Transverse colon (tissue), 4 donors: Measurements from ENCODE around the gene MEF2A. TPM values are rescaled to one million over a fixed set of nuclear protein-coding genes. Genes with fewer than 3 reads are reported as not detected.

Source experiments
- DNase-seq: peaks from one replicate; pipeline ENCODE4 v3.0.0-alpha.2; 2019
- H3K27ac ChIP-seq, 4 donors: fragments of 200-600 bp; sonication (generic); 2 replicates each; pipeline ENCODE4 v1.5.1; 2016 to 2018; ENCODE audit warnings: inconsistent platforms in 4 of 4
- H3K27me3 ChIP-seq: fragments of 200-600 bp; sonication (generic); 2 replicates; pipeline ENCODE4 v1.5.1; 2017; ENCODE audit warnings: inconsistent platforms
- H3K36me3 ChIP-seq, 4 donors: fragments of 200-600 bp; sonication (generic); 2 replicates each; pipeline ENCODE4 v1.5.1; 2017 to 2019; ENCODE audit warnings: inconsistent platforms in 4 of 4
- H3K4me1 ChIP-seq, 4 donors: fragments of 200-600 bp; sonication (generic); 2 replicates each; pipeline ENCODE4 v1.5.1; 2017 to 2020; ENCODE audit warnings: inconsistent platforms in 4 of 4
- H3K4me3 ChIP-seq, 4 donors: fragments of 200-600 bp; sonication (generic); 1 replicate in 1 of 4; 2 replicates in 3 of 4; pipeline versions ENCODE4 v1.5.1 to v1.6.1; 2017 to 2019; ENCODE audit warnings: inconsistent platforms in 4 of 4
- H3K9me3 ChIP-seq, 2 donors: fragments of 200-600 bp; sonication (generic); 2 replicates each; pipeline ENCODE4 v1.5.1; 2017 to 2019; ENCODE audit warnings: inconsistent platforms in 2 of 2
- CTCF ChIP-seq, 5 experiments: fragments of 200-600 bp in 3 of 5; fragments of 450-650 bp in 2 of 5; sonication (generic) in 3 of 5; IDR thresholded peaks; 1 replicate in 2 of 5; 2 replicates in 3 of 5; pipeline ENCODE4 v1.5.1; 2016 to 2017; ENCODE audit warnings: antibody characterized with exemption in 5 of 5, inconsistent platforms in 3 of 5, mild to moderate bottlenecking in 2 of 5, moderate library complexity in 1 of 5
- EP300 ChIP-seq: sonication (generic); formaldehyde crosslinking; IDR thresholded peaks from one replicate; pipeline ENCODE4 v1.6.1; 2017; ENCODE audit warnings: antibody characterized with exemption, low read depth
- POLR2A ChIP-seq: fragments of 450-650 bp; IDR thresholded peaks from one replicate; pipeline ENCODE4 v1.6.1; 2016; ENCODE audit warnings: antibody characterized with exemption, mild to moderate bottlenecking, moderate library complexity
- POLR2AphosphoS5 ChIP-seq, 3 donors: sonication (generic); formaldehyde crosslinking; IDR thresholded peaks; one replicate each; pipeline ENCODE4 v1.6.1; 2016; ENCODE audit warnings: antibody characterized with exemption in 3 of 3
- WGBS, 2 donors: methylation state at CpG; one replicate each; pipeline ENCODE4 v1.1.5; 2018; ENCODE audit warnings: low coverage in 1 of 2; 5-methylcytosine and 5-hydroxymethylcytosine counted together
- in situ Hi-C, 4 donors: fragments of 200-750 bp; cut with MboI; loops; one replicate each; pipeline versions ENCODE4 v1.15.0 to v1.15.1; 2017; ENCODE audit warnings: low sequenced_read_pairs in 3 of 4, low pct_ligation_motif_present in 1 of 4, low pct_unique_long_range_greater_than_20kb in 1 of 4
- intact Hi-C: fragments of 100-400 bp; cut with DNase I; formaldehyde crosslinking; loops from one replicate; pipeline ENCODE4 v1.15.1; 2023; ENCODE audit warnings: low total_unique reads
- total RNA-seq, 4 donors: library from RNA; depleted of rRNA; stranded (reverse); fragments of >200 nt; gene quantifications; one replicate each; pipeline ENCODE4 v1.1.0, GENCODE V29; 2016

The MEF2A gene
- total RNA-seq, 4 donors from 2014 or later: 37.4 to 62.5 (median 51.8) TPM

- Histone ChIP-seq H3K27me3 (no peaks in the 10 kb centered on the region), H3K27ac (peak overlapping the region in 2 of 4 donors; percentile 16 to 45), H3K9me3 (peaks cover 0 to 2% of the 10 kb centered on the region in 2 donors), H3K4me3 (no peak overlapping the region), H3K4me1 (peaks cover 12 to 40% (median 27%) of the 10 kb centered on the region in 4 donors), H3K36me3 (no peaks in the 10 kb centered on the region)
- no peak for DNase-seq
- WGBS, 2 donors: 73 to 82% methylated on average over 6 of the region's 6 CpGs
- TF ChIP-seq POLR2AphosphoS5 (IDR thresholded peaks at IDR 0.05) (no peak), POLR2A (no peak), CTCF (IDR thresholded peaks at IDR 0.05) (no peak), EP300 (no peak)
- intact Hi-C loops: no loop called here
- in situ Hi-C loops: no loop called here
Measured at GRCh38 chr15:99620178-99620577, 54.4 kb downstream of the MEF2A start.

GRCh38 chr15:99621767-99622166 lies 56.0 kb downstream of the MEF2A start:
- intact Hi-C loops: no loop called here

GRCh38 chr15:99628374-99629001 lies 62.7 kb downstream of the MEF2A start:
- no peaks in the 10 kb centered on the region for H3K27me3 ChIP-seq
- intact Hi-C loops: no loop called here
- peaks cover 0 to 4% of the 10 kb centered on the region in 2 donors for H3K9me3 ChIP-seq
- H3K4me1 ChIP-seq: peaks cover 0 to 20% (median 7%) of the 10 kb centered on the region in 4 donors
- DNase-seq: no peak
- in situ Hi-C loops: no loop called here
- H3K36me3 ChIP-seq: peaks cover 0 to under 1% (median 0%) of the 10 kb centered on the region in 4 donors
- H3K27ac ChIP-seq: no peak overlapping the region
- no peak for TF ChIP-seq EP300
- no peak for TF ChIP-seq POLR2AphosphoS5 (IDR thresholded peaks at IDR 0.05)
- TF ChIP-seq CTCF (IDR thresholded peaks at IDR 0.05): no peak
- TF ChIP-seq POLR2A: no peak
- no peak overlapping the region for H3K4me3 ChIP-seq

More at GRCh38 chr15:99621767-99622166, 56.0 kb downstream of the MEF2A start:
- Histone ChIP-seq H3K4me1 (peaks cover 8 to 32% (median 22%) of the 10 kb centered on the region in 4 donors), H3K4me3 (no peak overlapping the region), H3K9me3 (peaks cover 0 to 4% of the 10 kb centered on the region in 2 donors), H3K36me3 (no peaks in the 10 kb centered on the region), H3K27me3 (no peaks in the 10 kb centered on the region), H3K27ac (no peak overlapping the region)
- no peak for DNase-seq
- TF ChIP-seq CTCF (IDR thresholded peaks at IDR 0.05): no peak
- TF ChIP-seq POLR2AphosphoS5 (IDR thresholded peaks at IDR 0.05): no peak
- TF ChIP-seq EP300: no peak
- in situ Hi-C loops: no loop called here

GRCh38 chr15:99630607-99631131 lies 64.9 kb downstream of the MEF2A start:
- H3K4me1 ChIP-seq: peaks cover 0 to 20% (median 7%) of the 10 kb centered on the region in 4 donors

More at GRCh38 chr15:99630607-99631131, 64.9 kb downstream of the MEF2A start:
- H3K27ac ChIP-seq: peak overlapping the region; percentile 23 to 63 (median 59)
- H3K4me3 ChIP-seq: no peak overlapping the region
- peaks cover 0 to 5% (median 2%) of the 10 kb centered on the region in 4 donors for H3K36me3 ChIP-seq
- DNase-seq: no peak
- H3K27me3 ChIP-seq: no peaks in the 10 kb centered on the region
- H3K9me3 ChIP-seq: no peaks in the 10 kb centered on the region
- intact Hi-C loops (no loop called here), in situ Hi-C loops (no loop called here)
- TF ChIP-seq POLR2A: no peak
- no peak for TF ChIP-seq CTCF (IDR thresholded peaks at IDR 0.05)
- TF ChIP-seq POLR2AphosphoS5 (IDR thresholded peaks at IDR 0.05): no peak
- TF ChIP-seq EP300: no peak
- WGBS, 2 donors: 67 to 92% methylated on average over 5 to 7 of the region's 7 CpGs
